ENCODE results near the gene CAMSAP1.

The CAMSAP1 gene

GRCh38 chr9:135939351-135940265 lies 32.3 kb upstream of the CAMSAP1 start:
- DNase-seq (ENCODE audit: low read depth) = peak; percentile 31

- DNase-seq (ENCODE audit: low read depth) = no peak
Measured at GRCh38 chr9:135937521-135938489, 30.5 kb upstream of the CAMSAP1 start.

GRCh38 chr9:135933114-135933513 lies 25.8 kb upstream of the CAMSAP1 start:
- DNase-seq (ENCODE audit: low read depth) = no peak

GRCh38 chr9:135932656-135933055 lies 25.3 kb upstream of the CAMSAP1 start:
- DNase-seq (ENCODE audit: low read depth) = no peak

- DNase-seq (ENCODE audit: low read depth) = no peak
Measured at GRCh38 chr9:135931349-135931820, 24.0 kb upstream of the CAMSAP1 start.

- DNase-seq (ENCODE audit: low read depth) = no peak
Measured at GRCh38 chr9:135930446-135931345, 23.4 kb upstream of the CAMSAP1 start.

GRCh38 chr9:135929656-135930445 lies 22.5 kb upstream of the CAMSAP1 start:
- no peak for DNase-seq (ENCODE audit: low read depth)

- no peak for DNase-seq (ENCODE audit: low read depth)
Measured at GRCh38 chr9:135928731-135929655, 21.6 kb upstream of the CAMSAP1 start.

GRCh38 chr9:135928074-135928730 lies 20.9 kb upstream of the CAMSAP1 start:
- DNase-seq (ENCODE audit: low read depth) = no peak

GRCh38 chr9:135927195-135928013 lies 20.1 kb upstream of the CAMSAP1 start:
- DNase-seq (ENCODE audit: low read depth) = no peak

GRCh38 chr9:135926402-135927194 lies 19.3 kb upstream of the CAMSAP1 start:
- peak; percentile 29 for DNase-seq (ENCODE audit: low read depth)

- DNase-seq (ENCODE audit: low read depth) = peak; percentile 33
Measured at GRCh38 chr9:135925496-135926133, 18.3 kb upstream of the CAMSAP1 start.

GRCh38 chr9:135924628-135925338 lies 17.4 kb upstream of the CAMSAP1 start:
- DNase-seq (ENCODE audit: low read depth) = no peak

GRCh38 chr9:135923508-135923907 lies 16.2 kb upstream of the CAMSAP1 start:
- DNase-seq (ENCODE audit: low read depth) = no peak

- no peak for DNase-seq (ENCODE audit: low read depth)
Measured at GRCh38 chr9:135921749-135922310, 14.5 kb upstream of the CAMSAP1 start.

Data from stimulated activated CD8-positive, alpha-beta memory T cell treated with anti-CD3 and anti-CD28 coated beads, Interleukin-15, amount 100 ng/mL, for 24 hours (primary cell).